WTC11 (cell line): Measurements from ENCODE around the gene MND1.

Source experiments
- ETV6 ChIP-seq: sonication (generic); formaldehyde crosslinking; IDR thresholded peaks from 2 replicates; pipeline ENCODE4 v1.8.1; 2022; ENCODE audit warnings: mild to moderate bottlenecking, missing genetic modification reagents
- JUN ChIP-seq: sonication (generic); formaldehyde crosslinking; IDR thresholded peaks from 2 replicates; pipeline ENCODE4 v1.8.0; 2023; ENCODE audit warnings: mild to moderate bottlenecking, missing genetic modification reagents
- RELA ChIP-seq: sonication (generic); formaldehyde crosslinking; IDR thresholded peaks from 2 replicates; pipeline ENCODE4 v1.8.1; 2022; ENCODE audit warnings: missing genetic modification reagents, mild to moderate bottlenecking, borderline replicate concordance
- SP1 ChIP-seq: sonication (generic); formaldehyde crosslinking; conservative IDR thresholded peaks from 2 replicates; pipeline ENCODE4 v1.8.1; 2022; ENCODE audit warnings: missing genetic modification reagents
- TCF7 ChIP-seq: sonication (generic); formaldehyde crosslinking; IDR thresholded peaks from 2 replicates; pipeline ENCODE4 v1.8.0; 2022; ENCODE audit warnings: mild to moderate bottlenecking, low read depth, missing genetic modification reagents, moderate library complexity
- TF ChIP-seq, protein P1 (sequence below): fragments of 200-600 bp; IDR thresholded peaks from 2 replicates; pipeline ENCODE4 v1.8.0; 2022; ENCODE audit warnings: antibody characterized with exemption
- TF ChIP-seq, protein P2 (sequence below): sonication (generic); formaldehyde crosslinking; IDR thresholded peaks from 2 replicates; pipeline ENCODE4 v1.8.1; 2022; ENCODE audit warnings: mild to moderate bottlenecking, missing genetic modification reagents, moderate library complexity, borderline replicate concordance
- TF ChIP-seq, protein P3 (sequence below): sonication (generic); formaldehyde crosslinking; IDR thresholded peaks from 2 replicates; pipeline ENCODE4 v1.8.0; 2022; ENCODE audit warnings: missing genetic modification reagents
- TF ChIP-seq, protein P4 (sequence below): fragments of 250-450 bp; sonication (Bioruptor Pico); IDR thresholded peaks from 2 replicates; pipeline ENCODE4 v1.9.0; 2021; ENCODE audit warnings: mild to moderate bottlenecking
- TF ChIP-seq, protein P5 (sequence below): sonication (generic); formaldehyde crosslinking; IDR thresholded peaks from 2 replicates; pipeline ENCODE4 v1.8.1; 2022; ENCODE audit warnings: low read depth, missing genetic modification reagents, borderline replicate concordance
- TF ChIP-seq, protein P6 (sequence below): sonication (generic); formaldehyde crosslinking; IDR thresholded peaks from 2 replicates; pipeline ENCODE4 v1.8.0; 2022; ENCODE audit warnings: mild to moderate bottlenecking, missing genetic modification reagents
- TF ChIP-seq, protein P7 (sequence below): fragments of 250-450 bp; sonication (Bioruptor Pico); IDR thresholded peaks from 2 replicates; pipeline ENCODE4 v1.9.0; 2021; ENCODE audit warnings: mild to moderate bottlenecking

DNA sequence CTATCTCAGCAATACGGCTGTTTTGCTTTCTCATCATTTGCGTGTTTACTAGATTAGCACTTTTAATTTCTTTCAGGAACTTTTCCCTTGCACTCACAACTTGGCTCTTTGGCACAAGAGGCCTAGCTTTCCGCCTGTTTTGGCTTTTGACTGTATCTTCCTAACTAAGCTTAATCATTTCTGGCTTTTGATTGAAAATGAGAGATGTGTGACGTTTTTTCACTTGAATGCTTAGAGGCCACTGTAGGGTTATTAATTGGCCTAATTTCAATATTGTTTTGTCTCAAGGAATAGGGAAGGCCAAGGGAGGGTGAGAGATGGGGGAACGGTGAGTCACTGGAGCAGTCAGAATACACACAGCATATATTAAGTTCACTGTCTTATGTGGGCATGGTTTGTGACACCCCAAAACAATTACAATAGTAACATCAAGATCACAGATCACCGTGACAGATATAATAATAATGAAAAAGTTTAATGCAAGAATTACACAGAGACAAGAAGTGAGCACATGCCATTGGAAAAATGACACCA, 27.3 kb downstream of the MND1 start:
- TF ChIP-seq, protein P1, sequence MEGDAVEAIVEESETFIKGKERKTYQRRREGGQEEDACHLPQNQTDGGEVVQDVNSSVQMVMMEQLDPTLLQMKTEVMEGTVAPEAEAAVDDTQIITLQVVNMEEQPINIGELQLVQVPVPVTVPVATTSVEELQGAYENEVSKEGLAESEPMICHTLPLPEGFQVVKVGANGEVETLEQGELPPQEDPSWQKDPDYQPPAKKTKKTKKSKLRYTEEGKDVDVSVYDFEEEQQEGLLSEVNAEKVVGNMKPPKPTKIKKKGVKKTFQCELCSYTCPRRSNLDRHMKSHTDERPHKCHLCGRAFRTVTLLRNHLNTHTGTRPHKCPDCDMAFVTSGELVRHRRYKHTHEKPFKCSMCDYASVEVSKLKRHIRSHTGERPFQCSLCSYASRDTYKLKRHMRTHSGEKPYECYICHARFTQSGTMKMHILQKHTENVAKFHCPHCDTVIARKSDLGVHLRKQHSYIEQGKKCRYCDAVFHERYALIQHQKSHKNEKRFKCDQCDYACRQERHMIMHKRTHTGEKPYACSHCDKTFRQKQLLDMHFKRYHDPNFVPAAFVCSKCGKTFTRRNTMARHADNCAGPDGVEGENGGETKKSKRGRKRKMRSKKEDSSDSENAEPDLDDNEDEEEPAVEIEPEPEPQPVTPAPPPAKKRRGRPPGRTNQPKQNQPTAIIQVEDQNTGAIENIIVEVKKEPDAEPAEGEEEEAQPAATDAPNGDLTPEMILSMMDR = no peak
- TF ChIP-seq, protein P2, sequence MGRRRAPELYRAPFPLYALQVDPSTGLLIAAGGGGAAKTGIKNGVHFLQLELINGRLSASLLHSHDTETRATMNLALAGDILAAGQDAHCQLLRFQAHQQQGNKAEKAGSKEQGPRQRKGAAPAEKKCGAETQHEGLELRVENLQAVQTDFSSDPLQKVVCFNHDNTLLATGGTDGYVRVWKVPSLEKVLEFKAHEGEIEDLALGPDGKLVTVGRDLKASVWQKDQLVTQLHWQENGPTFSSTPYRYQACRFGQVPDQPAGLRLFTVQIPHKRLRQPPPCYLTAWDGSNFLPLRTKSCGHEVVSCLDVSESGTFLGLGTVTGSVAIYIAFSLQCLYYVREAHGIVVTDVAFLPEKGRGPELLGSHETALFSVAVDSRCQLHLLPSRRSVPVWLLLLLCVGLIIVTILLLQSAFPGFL (CRISPR knock-in tag) = no peak
- TF ChIP-seq RELA (CRISPR knock-in tag) = no peak
- no peak for TF ChIP-seq TCF7
- TF ChIP-seq, protein P3, sequence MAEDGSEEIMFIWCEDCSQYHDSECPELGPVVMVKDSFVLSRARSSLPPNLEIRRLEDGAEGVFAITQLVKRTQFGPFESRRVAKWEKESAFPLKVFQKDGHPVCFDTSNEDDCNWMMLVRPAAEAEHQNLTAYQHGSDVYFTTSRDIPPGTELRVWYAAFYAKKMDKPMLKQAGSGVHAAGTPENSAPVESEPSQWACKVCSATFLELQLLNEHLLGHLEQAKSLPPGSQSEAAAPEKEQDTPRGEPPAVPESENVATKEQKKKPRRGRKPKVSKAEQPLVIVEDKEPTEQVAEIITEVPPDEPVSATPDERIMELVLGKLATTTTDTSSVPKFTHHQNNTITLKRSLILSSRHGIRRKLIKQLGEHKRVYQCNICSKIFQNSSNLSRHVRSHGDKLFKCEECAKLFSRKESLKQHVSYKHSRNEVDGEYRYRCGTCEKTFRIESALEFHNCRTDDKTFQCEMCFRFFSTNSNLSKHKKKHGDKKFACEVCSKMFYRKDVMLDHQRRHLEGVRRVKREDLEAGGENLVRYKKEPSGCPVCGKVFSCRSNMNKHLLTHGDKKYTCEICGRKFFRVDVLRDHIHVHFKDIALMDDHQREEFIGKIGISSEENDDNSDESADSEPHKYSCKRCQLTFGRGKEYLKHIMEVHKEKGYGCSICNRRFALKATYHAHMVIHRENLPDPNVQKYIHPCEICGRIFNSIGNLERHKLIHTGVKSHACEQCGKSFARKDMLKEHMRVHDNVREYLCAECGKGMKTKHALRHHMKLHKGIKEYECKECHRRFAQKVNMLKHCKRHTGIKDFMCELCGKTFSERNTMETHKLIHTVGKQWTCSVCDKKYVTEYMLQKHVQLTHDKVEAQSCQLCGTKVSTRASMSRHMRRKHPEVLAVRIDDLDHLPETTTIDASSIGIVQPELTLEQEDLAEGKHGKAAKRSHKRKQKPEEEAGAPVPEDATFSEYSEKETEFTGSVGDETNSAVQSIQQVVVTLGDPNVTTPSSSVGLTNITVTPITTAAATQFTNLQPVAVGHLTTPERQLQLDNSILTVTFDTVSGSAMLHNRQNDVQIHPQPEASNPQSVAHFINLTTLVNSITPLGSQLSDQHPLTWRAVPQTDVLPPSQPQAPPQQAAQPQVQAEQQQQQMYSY (CRISPR knock-in tag) = no peak
- TF ChIP-seq, protein P4, sequence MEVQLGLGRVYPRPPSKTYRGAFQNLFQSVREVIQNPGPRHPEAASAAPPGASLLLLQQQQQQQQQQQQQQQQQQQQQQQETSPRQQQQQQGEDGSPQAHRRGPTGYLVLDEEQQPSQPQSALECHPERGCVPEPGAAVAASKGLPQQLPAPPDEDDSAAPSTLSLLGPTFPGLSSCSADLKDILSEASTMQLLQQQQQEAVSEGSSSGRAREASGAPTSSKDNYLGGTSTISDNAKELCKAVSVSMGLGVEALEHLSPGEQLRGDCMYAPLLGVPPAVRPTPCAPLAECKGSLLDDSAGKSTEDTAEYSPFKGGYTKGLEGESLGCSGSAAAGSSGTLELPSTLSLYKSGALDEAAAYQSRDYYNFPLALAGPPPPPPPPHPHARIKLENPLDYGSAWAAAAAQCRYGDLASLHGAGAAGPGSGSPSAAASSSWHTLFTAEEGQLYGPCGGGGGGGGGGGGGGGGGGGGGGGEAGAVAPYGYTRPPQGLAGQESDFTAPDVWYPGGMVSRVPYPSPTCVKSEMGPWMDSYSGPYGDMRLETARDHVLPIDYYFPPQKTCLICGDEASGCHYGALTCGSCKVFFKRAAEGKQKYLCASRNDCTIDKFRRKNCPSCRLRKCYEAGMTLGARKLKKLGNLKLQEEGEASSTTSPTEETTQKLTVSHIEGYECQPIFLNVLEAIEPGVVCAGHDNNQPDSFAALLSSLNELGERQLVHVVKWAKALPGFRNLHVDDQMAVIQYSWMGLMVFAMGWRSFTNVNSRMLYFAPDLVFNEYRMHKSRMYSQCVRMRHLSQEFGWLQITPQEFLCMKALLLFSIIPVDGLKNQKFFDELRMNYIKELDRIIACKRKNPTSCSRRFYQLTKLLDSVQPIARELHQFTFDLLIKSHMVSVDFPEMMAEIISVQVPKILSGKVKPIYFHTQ (CRISPR knock-in tag) = no peak
- TF ChIP-seq, protein P5, sequence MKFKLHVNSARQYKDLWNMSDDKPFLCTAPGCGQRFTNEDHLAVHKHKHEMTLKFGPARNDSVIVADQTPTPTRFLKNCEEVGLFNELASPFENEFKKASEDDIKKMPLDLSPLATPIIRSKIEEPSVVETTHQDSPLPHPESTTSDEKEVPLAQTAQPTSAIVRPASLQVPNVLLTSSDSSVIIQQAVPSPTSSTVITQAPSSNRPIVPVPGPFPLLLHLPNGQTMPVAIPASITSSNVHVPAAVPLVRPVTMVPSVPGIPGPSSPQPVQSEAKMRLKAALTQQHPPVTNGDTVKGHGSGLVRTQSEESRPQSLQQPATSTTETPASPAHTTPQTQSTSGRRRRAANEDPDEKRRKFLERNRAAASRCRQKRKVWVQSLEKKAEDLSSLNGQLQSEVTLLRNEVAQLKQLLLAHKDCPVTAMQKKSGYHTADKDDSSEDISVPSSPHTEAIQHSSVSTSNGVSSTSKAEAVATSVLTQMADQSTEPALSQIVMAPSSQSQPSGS (CRISPR knock-in tag) = no peak
- TF ChIP-seq, protein P6, sequence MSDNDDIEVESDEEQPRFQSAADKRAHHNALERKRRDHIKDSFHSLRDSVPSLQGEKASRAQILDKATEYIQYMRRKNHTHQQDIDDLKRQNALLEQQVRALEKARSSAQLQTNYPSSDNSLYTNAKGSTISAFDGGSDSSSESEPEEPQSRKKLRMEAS = no peak
- TF ChIP-seq, protein P7, sequence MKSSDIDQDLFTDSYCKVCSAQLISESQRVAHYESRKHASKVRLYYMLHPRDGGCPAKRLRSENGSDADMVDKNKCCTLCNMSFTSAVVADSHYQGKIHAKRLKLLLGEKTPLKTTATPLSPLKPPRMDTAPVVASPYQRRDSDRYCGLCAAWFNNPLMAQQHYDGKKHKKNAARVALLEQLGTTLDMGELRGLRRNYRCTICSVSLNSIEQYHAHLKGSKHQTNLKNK (CRISPR knock-in tag) = no peak
- no peak for TF ChIP-seq ETV6
- TF ChIP-seq JUN (CRISPR knock-in tag) = no peak
- no peak for TF ChIP-seq SP1
